Measurements from ENCODE around the gene RAP1B. TPM values are rescaled to one million over a fixed set of nuclear protein-coding genes. Genes with fewer than 3 reads are reported as not detected.
A peak's percentile ranks its signal among the peaks of the same experiment; 100 is the strongest.

The RAP1B gene
- total and polyA plus RNA-seq, 9 of the 15 experiments (the other 6 are each of a cell fraction or from before 2014, with no cell fraction given): 107 to 309 (median 170) TPM

- TF ChIP-seq MEF2A (IDR thresholded peaks at IDR 0.05; ENCODE audit: control insufficient read depth, low read depth, low read length) (0 out of 2 replicates have a peak, but pooled peaks have one; percentile 12), KLF16 (IDR thresholded peaks at IDR 0.05) (no peak), STAG1 (CRISPR knock-in tag; IDR thresholded peaks at IDR 0.05; ENCODE audit: borderline replicate concordance) (no peak), EGR1 (conservative IDR thresholded peaks at IDR 0.05) (peak; percentile 97), FOXA3 (CRISPR knock-in tag; conservative IDR thresholded peaks at IDR 0.05 in 1 of 2, IDR thresholded peaks at IDR 0.05 in 1 of 2) (no peak; a peak in 1 of 4 replicates), RERE (CRISPR knock-in tag; IDR thresholded peaks at IDR 0.05; ENCODE audit: borderline replicate concordance) (no peak), FOXM1 (IDR thresholded peaks at IDR 0.05; ENCODE audit: low read depth) (no peak), FOXM1 (CRISPR knock-in tag; IDR thresholded peaks at IDR 0.05; ENCODE audit: low read depth) (0 out of 2 replicates have a peak, but pooled peaks have one; percentile 47), NFATC3 (IDR thresholded peaks at IDR 0.05) (no peak; the same call in 1 of the 2 replicates), KLF1 (tag; IDR thresholded peaks at IDR 0.05) (peak; percentile 92), SNRNP70 (optimal IDR thresholded peaks at IDR 0.05; ENCODE audit: low read depth, low read length) (no peak), NUFIP1 (IDR thresholded peaks at IDR 0.05; ENCODE audit: partially characterized antibody) (no peak), NFYB (IDR thresholded peaks at IDR 0.05; ENCODE audit: extremely low read depth, insufficient read length) (no peak), ETS2 (tag; IDR thresholded peaks at IDR 0.05; ENCODE audit: borderline replicate concordance, poor library complexity, severe bottlenecking) (no peak), HDAC6 (IDR thresholded peaks at IDR 0.05; ENCODE audit: low read depth, low read length) (no peak), ARNT (IDR thresholded peaks at IDR 0.05) (peak in 1 of 2 experiments; percentile 54; a peak in 1 of 4 replicates), ZNF561 (CRISPR knock-in tag; conservative IDR thresholded peaks at IDR 0.05) (no peak), HMG20B (CRISPR knock-in tag; IDR thresholded peaks at IDR 0.05) (no peak), TAL1 (IDR thresholded peaks at IDR 0.05) (peak; percentile 49; the same call in 1 of the 2 replicates)
- TF ChIP-seq, protein P1, sequence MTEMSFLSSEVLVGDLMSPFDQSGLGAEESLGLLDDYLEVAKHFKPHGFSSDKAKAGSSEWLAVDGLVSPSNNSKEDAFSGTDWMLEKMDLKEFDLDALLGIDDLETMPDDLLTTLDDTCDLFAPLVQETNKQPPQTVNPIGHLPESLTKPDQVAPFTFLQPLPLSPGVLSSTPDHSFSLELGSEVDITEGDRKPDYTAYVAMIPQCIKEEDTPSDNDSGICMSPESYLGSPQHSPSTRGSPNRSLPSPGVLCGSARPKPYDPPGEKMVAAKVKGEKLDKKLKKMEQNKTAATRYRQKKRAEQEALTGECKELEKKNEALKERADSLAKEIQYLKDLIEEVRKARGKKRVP (CRISPR knock-in tag; IDR thresholded peaks at IDR 0.05): no peak
Measured at GRCh38 chr12:68686595-68687521, 76.2 kb downstream of the RAP1B start, which contains the start of gene NUP107 (continued).

Data from K562 (cell line).